Lower leg skin (tissue), 3 donors: ENCODE data around the gene RPS29.

Experiments
- CTCF ChIP-seq, 3 donors: fragments of 450-650 bp; IDR thresholded peaks; one replicate each; pipeline ENCODE4 v1.5.1; 2016; ENCODE audit warnings: antibody characterized with exemption in 3 of 3, mild to moderate bottlenecking in 3 of 3, moderate library complexity in 2 of 3
- POLR2A ChIP-seq, 2 donors: fragments of 450-650 bp; IDR thresholded peaks; one replicate each; pipeline ENCODE4 v1.6.1; 2016 to 2017; ENCODE audit warnings: antibody characterized with exemption in 2 of 2, mild to moderate bottlenecking in 1 of 2, moderate library complexity in 1 of 2

GRCh38 chr14:49549446-49549845, 36.7 kb downstream of the RPS29 start:
- TF ChIP-seq POLR2A (IDR thresholded peaks at IDR 0.05): no peak
- TF ChIP-seq CTCF (IDR thresholded peaks at IDR 0.05): no peak
